ENCODE measurements around the gene PPID. TPM values are rescaled to one million over a fixed set of nuclear protein-coding genes. Genes with fewer than 3 reads are reported as not detected.
"Not testable (repeated sequence)": the region's sequence is repeated elsewhere in the genome, so short reads cannot be mapped to it uniquely, and the experiment has no call there.

PPID gene
- total and polyA plus RNA-seq, 4 experiments from 2014 or later, result 30.2 to 54.8 (median 40.7) TPM

DNA sequence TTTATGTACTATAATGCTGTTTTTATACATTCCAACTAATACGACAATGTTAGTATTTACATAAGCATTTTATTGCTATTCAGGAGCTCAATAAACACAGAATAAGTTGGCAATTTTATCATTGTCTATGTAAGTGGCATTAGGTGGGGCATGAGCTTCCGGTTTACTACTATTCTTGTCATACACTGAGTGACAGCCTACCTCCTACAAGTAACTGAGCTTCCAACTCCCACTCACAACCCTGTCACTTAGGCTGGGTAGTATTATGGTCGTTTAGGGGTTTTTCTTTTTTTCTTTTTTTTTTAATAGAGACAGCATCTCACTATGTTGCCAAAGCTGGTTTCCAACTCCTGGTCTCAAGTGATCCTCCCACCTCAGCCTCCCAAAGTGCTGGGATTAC is 7.4 kb downstream of the PPID start:
- Histone ChIP-seq H3K27me3 (ENCODE audit: insufficient read depth, low read length) (no peaks in the 10 kb centered on the region), H3K9me3 (ENCODE audit: control insufficient read depth in 1 of 2, low read length in 2 of 2) (no peaks in the 10 kb centered on the region), H3K4me3 (ENCODE audit: low read length in 2 of 2) (no peak overlapping the region), H3K4me1 (ENCODE audit: insufficient read depth, low read length) (no peaks in the 10 kb centered on the region), H3K36me3 (ENCODE audit: insufficient read depth, low read length) (peaks cover 65% of the 10 kb centered on the region), H3K27ac (ENCODE audit: low read depth, low read length) (no peak overlapping the region)
- no peaks in the 10 kb centered on the region for H3K27me3 Mint-ChIP-seq
- peaks cover 10 to 13% (median 11%) of the 10 kb centered on the region in 4 donors for H3K4me1 Mint-ChIP-seq
- peak overlapping the region in 2 of 7 donors; percentile 31 to 50 for H3K27ac Mint-ChIP-seq
- H3K4me3 Mint-ChIP-seq, result no peak overlapping the region
- DNase-seq, result no peak
- H3K9me3 Mint-ChIP-seq, result no peaks in the 10 kb centered on the region
- H3K36me3 Mint-ChIP-seq, result peaks cover 62 to 84% of the 10 kb centered on the region in 2 donors
- CTCF ChIA-PET (ENCODE audit: partially characterized antibody), result no interaction called here
- intact Hi-C loops (cut with micrococcal nuclease), result no loop called here
- POLR2A ChIA-PET (ENCODE audit: partially characterized antibody), result interaction anchor here (1.2 kb wide), 1 partner anchor 28 kb away, joined by 5 read pairs; no protein-coding TSS in a partner anchor

DNA sequence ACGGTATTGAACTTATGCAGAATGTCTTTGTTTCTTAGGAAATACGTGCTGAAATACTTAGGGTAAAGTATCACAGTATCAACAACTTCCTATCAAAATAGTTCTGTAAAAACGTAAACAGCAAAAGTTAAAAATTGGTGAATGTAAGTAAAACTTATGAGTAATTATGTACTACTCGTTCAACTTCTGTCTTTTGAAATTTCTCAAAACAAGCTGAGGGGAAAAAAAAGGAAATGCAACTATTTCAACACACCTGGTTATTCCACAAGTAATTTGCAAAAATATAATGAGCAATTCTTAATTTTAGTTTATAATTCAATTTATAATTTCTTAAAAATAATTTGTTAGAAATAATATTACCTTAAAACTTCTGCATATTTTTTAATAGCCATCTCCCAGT is 8.3 kb downstream of the PPID start:
- Histone ChIP-seq H3K27ac (ENCODE audit: low read depth, low read length) (no peak overlapping the region), H3K9me3 (ENCODE audit: control insufficient read depth in 1 of 2, low read length in 2 of 2) (no peaks in the 10 kb centered on the region), H3K36me3 (ENCODE audit: insufficient read depth, low read length) (peaks cover 72% of the 10 kb centered on the region), H3K4me1 (ENCODE audit: insufficient read depth, low read length) (no peaks in the 10 kb centered on the region), H3K4me3 (ENCODE audit: low read length in 2 of 2) (no peak overlapping the region), H3K27me3 (ENCODE audit: insufficient read depth, low read length) (no peaks in the 10 kb centered on the region)
- Mint-ChIP-seq H3K27ac (no peak overlapping the region), H3K9me3 (no peaks in the 10 kb centered on the region), H3K4me1 (peaks cover 9 to 13% (median 10%) of the 10 kb centered on the region in 4 donors), H3K4me3 (no peak overlapping the region), H3K36me3 (peaks cover 67 to 91% of the 10 kb centered on the region in 2 donors), H3K27me3 (no peaks in the 10 kb centered on the region)
- DNase-seq, result no peak
- ChIA-PET POLR2A (ENCODE audit: partially characterized antibody) (interaction anchor here (1.2 kb wide), 1 partner anchor 27 kb away, joined by 5 read pairs; no protein-coding TSS in a partner anchor), CTCF (ENCODE audit: partially characterized antibody) (no interaction called here)
- intact Hi-C loops (cut with micrococcal nuclease), result no loop called here

DNA sequence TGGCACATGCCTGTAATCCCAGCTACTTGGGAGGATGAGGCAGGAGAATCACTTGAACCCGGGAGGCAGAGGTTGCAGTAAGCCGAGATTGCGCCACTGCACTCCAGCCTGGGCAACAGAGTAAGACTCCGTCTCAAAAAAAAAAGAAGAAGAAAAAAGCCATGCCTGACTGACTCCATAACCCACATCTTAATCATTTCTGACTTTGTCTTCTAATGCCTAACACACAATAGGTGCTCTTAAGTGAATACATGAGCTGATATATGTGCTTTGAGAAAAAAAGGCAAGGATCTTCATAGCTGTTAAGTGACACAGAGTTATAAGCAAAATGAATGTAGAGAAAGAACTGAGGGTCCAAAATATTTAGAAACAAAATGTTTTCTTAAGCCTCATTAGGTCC is 10.6 kb downstream of the PPID start:
- Mint-ChIP-seq H3K27ac (peak overlapping the region in 1 of 7 donors; percentile 29), H3K4me3 (peak overlapping the region in 1 of 8 donors; percentile 7), H3K36me3 (peaks cover 58 to 83% of the 10 kb centered on the region in 2 donors)
- peaks cover 55% of the 10 kb centered on the region for H3K36me3 ChIP-seq (ENCODE audit: insufficient read depth, low read length)
- H3K4me1 ChIP-seq (ENCODE audit: insufficient read depth, low read length); H3K27me3 ChIP-seq (ENCODE audit: insufficient read depth, low read length); H3K4me1 Mint-ChIP-seq; H3K4me3 ChIP-seq (ENCODE audit: low read length in 2 of 2); DNase-seq; H3K27ac ChIP-seq (ENCODE audit: low read depth, low read length); H3K9me3 ChIP-seq (ENCODE audit: control insufficient read depth in 1 of 2, low read length in 2 of 2); intact Hi-C loops (cut with micrococcal nuclease); H3K9me3 Mint-ChIP-seq; H3K27me3 Mint-ChIP-seq: not testable (repeated sequence)
- CTCF ChIA-PET (ENCODE audit: partially characterized antibody), result interaction anchor here (1.7 kb wide), 1 partner anchor 139 kb away, joined by 6 read pairs; no protein-coding TSS in a partner anchor
- POLR2A ChIA-PET (ENCODE audit: partially characterized antibody), result interaction anchor here (0.7 kb wide), 1 partner anchor 104 kb away, joined by 3 read pairs; no protein-coding TSS in a partner anchor

DNA sequence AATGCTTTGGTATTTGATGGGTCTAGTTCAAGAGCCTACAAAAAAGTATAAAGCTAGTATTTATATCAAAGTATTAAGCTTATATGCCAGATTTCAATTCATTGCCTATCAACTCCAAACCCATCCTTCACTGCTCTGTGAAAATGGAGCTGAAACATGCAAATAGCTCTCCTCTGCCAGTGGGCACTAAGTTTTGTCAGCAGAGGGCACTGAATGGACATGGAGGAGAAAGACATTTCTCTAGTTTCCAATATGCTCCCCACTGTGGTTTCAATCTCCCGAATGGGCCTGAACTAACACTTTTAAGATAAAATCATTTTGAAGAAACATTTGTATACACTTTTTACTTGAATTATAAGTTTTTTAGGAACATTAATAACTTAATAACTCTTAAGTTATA is 12.4 kb downstream of the PPID start:
- Histone ChIP-seq H3K4me1 (ENCODE audit: insufficient read depth, low read length) (no peaks in the 10 kb centered on the region), H3K9me3 (ENCODE audit: control insufficient read depth in 1 of 2, low read length in 2 of 2) (no peaks in the 10 kb centered on the region), H3K27ac (ENCODE audit: low read depth, low read length) (no peak overlapping the region), H3K4me3 (ENCODE audit: low read length in 2 of 2) (no peak overlapping the region), H3K27me3 (ENCODE audit: insufficient read depth, low read length) (no peaks in the 10 kb centered on the region), H3K36me3 (ENCODE audit: insufficient read depth, low read length) (peaks cover 43% of the 10 kb centered on the region)
- H3K27ac Mint-ChIP-seq, result peak overlapping the region in 1 of 7 donors; percentile 27
- ChIA-PET POLR2A (ENCODE audit: partially characterized antibody) (no interaction called here), CTCF (ENCODE audit: partially characterized antibody) (interaction anchor here (0.9 to 1.5 kb wide), 8 partner anchors 8 to 467 kb away, joined by 3 to 7 read pairs (median 4); partner anchors contain the start of gene PPID)
- H3K9me3 Mint-ChIP-seq, result no peaks in the 10 kb centered on the region
- no peak overlapping the region for H3K4me3 Mint-ChIP-seq
- peaks cover 0 to 3% (median 0%) of the 10 kb centered on the region in 4 donors for H3K4me1 Mint-ChIP-seq
- DNase-seq, result no peak
- peaks cover 58 to 81% of the 10 kb centered on the region in 2 donors for H3K36me3 Mint-ChIP-seq
- intact Hi-C loops (cut with micrococcal nuclease), result no loop called here
- H3K27me3 Mint-ChIP-seq, result no peaks in the 10 kb centered on the region

DNA sequence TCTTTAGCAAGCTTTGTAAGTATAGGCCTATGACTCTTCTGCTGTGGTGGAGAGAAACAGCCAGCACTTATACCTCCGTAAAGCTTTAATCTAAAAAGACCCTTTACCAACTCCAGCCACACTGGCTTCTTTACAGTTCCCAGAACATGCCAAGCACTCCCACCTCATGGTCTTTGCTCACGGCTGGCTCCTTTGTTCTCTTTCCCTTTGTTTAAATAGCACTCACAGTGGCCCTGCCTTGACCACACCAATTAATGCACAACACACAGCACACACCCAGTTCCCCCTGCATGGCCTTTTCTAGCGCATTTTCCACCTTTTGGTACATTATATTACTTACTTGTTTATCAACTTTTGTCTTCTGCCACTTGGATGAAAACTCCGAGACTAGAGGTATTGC is 18.9 kb downstream of the PPID start:
- Mint-ChIP-seq H3K36me3 (peaks cover 34 to 42% of the 10 kb centered on the region in 2 donors), H3K4me3 (no peak overlapping the region), H3K4me1 (no peaks in the 10 kb centered on the region), H3K27ac (peak overlapping the region in 3 of 7 donors; percentile 1 to 54 (median 53)), H3K9me3 (no peaks in the 10 kb centered on the region), H3K27me3 (no peaks in the 10 kb centered on the region)
- H3K27me3 ChIP-seq (ENCODE audit: insufficient read depth, low read length), result no peaks in the 10 kb centered on the region
- POLR2A ChIA-PET (ENCODE audit: partially characterized antibody), result no interaction called here
- CTCF ChIA-PET (ENCODE audit: partially characterized antibody), result interaction anchor here (0.6 kb wide), 1 partner anchor 146 kb away, joined by 3 read pairs; no protein-coding TSS in a partner anchor
- H3K36me3 ChIP-seq (ENCODE audit: insufficient read depth, low read length), result no peaks in the 10 kb centered on the region
- H3K9me3 ChIP-seq (ENCODE audit: control insufficient read depth in 1 of 2, low read length in 2 of 2), result no peaks in the 10 kb centered on the region
- intact Hi-C loops (cut with micrococcal nuclease), result no loop called here
- DNase-seq, result no peak
- H3K27ac ChIP-seq (ENCODE audit: low read depth, low read length), result no peak overlapping the region
- no peak overlapping the region for H3K4me3 ChIP-seq (ENCODE audit: low read length in 2 of 2)
- no peaks in the 10 kb centered on the region for H3K4me1 ChIP-seq (ENCODE audit: insufficient read depth, low read length)

DNA sequence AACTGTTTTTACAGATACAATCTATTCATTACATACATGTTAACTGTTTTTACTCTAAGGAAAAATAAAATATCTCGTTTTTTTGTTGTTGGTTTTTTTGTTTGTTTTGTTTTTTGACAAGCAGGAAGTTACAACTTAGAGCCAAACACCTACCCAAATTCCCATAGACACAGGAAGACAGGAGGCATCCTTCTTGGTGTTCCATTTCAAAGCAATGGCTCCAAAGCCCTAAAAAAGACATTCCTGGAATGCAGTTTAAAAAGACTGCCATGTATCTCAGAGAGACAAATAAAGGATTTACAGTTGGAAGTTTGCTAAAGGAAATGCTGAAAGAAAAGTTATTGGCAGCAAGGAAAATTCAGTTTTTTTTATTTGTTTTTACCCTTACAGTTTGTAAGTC is 34.4 kb downstream of the PPID start:
- H3K4me1 ChIP-seq (ENCODE audit: insufficient read depth, low read length), result no peaks in the 10 kb centered on the region
- H3K27me3 ChIP-seq (ENCODE audit: insufficient read depth, low read length), result no peaks in the 10 kb centered on the region
- ChIA-PET POLR2A (ENCODE audit: partially characterized antibody) (no interaction called here), CTCF (ENCODE audit: partially characterized antibody) (no interaction called here)
- no peaks in the 10 kb centered on the region for H3K27me3 Mint-ChIP-seq
- H3K4me1 Mint-ChIP-seq, result peaks cover 0 to 1% (median 0%) of the 10 kb centered on the region in 4 donors
- H3K36me3 Mint-ChIP-seq, result peaks cover 20 to 32% of the 10 kb centered on the region in 2 donors
- no peak overlapping the region for H3K4me3 ChIP-seq (ENCODE audit: low read length in 2 of 2)
- H3K27ac Mint-ChIP-seq, result no peak overlapping the region
- no peak overlapping the region for H3K27ac ChIP-seq (ENCODE audit: low read depth, low read length)
- H3K36me3 ChIP-seq (ENCODE audit: insufficient read depth, low read length), result no peaks in the 10 kb centered on the region
- intact Hi-C loops (cut with micrococcal nuclease), result no loop called here
- no peak overlapping the region for H3K4me3 Mint-ChIP-seq
- DNase-seq, result no peak
- H3K9me3 Mint-ChIP-seq, result no peaks in the 10 kb centered on the region
- no peaks in the 10 kb centered on the region for H3K9me3 ChIP-seq (ENCODE audit: control insufficient read depth in 1 of 2, low read length in 2 of 2)

DNA sequence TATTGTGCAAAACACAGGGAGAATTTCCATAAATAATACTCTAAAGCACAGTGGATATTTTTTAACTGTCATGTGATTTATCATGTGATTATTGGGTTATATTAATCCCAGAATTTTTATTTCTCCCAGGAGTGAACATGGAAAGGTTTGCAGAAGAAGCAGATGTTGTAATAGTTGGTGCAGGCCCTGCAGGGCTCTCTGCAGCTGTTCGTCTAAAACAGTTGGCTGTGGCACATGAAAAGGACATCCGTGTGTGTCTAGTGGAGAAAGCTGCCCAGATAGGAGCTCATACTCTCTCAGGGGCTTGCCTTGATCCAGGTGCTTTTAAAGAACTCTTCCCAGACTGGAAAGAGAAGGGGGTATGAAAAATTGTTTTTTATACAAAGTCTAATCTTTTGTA is 41.1 kb downstream of the PPID start:
- Mint-ChIP-seq H3K4me3 (no peak overlapping the region), H3K27ac (peak overlapping the region in 1 of 7 donors; percentile 3), H3K9me3 (no peaks in the 10 kb centered on the region), H3K27me3 (no peaks in the 10 kb centered on the region), H3K36me3 (peaks cover 10 to 32% of the 10 kb centered on the region in 2 donors), H3K4me1 (peaks cover 0 to 2% (median under 1%) of the 10 kb centered on the region in 4 donors)
- CTCF ChIA-PET (ENCODE audit: partially characterized antibody), result no interaction called here
- Histone ChIP-seq H3K27ac (ENCODE audit: low read depth, low read length) (no peak overlapping the region), H3K4me1 (ENCODE audit: insufficient read depth, low read length) (no peaks in the 10 kb centered on the region), H3K36me3 (ENCODE audit: insufficient read depth, low read length) (no peaks in the 10 kb centered on the region), H3K4me3 (ENCODE audit: low read length in 2 of 2) (no peak overlapping the region), H3K27me3 (ENCODE audit: insufficient read depth, low read length) (no peaks in the 10 kb centered on the region), H3K9me3 (ENCODE audit: control insufficient read depth in 1 of 2, low read length in 2 of 2) (no peaks in the 10 kb centered on the region)
- no peak for DNase-seq
- POLR2A ChIA-PET (ENCODE audit: partially characterized antibody), result no interaction called here
- intact Hi-C loops (cut with micrococcal nuclease), result no loop called here

Measured in CD4-positive, alpha-beta memory T cell (primary cell).